ENCODE results near the gene SAYSD1.
"Not testable (repeated sequence)": the region's sequence is repeated elsewhere in the genome, so short reads cannot be mapped to it uniquely, and the experiment has no call there.

SAYSD1 gene, protein sequence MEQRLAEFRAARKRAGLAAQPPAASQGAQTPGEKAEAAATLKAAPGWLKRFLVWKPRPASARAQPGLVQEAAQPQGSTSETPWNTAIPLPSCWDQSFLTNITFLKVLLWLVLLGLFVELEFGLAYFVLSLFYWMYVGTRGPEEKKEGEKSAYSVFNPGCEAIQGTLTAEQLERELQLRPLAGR

DNA sequence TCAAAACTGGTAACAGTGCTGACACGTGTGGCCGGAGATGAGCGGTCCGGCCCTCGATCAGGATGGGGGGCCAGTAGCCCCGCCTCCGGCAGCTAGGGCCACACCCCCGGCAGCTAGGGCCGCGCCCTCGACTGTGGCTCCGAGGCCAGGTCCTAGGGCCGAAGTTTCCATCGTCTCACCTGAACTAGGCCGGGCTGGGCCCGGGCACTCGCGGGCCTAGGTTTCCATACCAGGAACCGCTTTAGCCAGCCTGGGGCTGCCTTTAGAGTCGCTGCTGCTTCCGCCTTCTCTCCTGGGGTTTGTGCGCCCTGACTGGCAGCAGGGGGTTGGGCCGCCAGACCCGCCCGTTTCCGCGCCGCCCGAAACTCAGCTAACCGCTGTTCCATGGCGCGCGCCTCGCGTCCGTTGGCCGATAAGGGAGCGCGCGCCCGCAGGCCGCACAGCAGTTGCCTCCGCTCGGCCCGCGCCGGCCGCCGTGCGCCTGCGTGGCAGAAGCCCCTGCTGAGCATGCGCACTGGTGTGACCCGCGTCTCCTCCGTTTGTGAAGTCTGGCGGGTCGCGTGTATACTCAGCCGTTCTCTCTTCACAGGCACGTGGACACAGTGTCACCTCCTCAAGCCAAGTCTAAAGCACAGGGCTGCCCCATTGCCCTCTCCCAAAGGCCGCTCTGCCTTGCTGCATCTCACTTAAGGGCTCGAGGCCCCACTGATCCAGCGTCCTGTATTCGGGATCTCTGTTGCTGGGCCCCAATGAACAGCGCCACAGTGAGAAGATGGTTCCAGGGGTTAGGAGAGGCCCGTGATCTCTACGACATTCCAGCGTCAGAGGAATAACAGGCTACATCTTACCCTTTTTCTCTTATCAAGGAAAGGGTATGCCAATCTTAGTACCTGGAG lies at the start of gene SAYSD1:
TSS of gene SAYSD1 (minus strand) at position 483 of the 896 bp plus-strand sequence. CDS start at position 386, 97 bp downstream.
- DNase-seq (ENCODE audit: low read depth in 2 of 2) = peak; percentile 89

DNA sequence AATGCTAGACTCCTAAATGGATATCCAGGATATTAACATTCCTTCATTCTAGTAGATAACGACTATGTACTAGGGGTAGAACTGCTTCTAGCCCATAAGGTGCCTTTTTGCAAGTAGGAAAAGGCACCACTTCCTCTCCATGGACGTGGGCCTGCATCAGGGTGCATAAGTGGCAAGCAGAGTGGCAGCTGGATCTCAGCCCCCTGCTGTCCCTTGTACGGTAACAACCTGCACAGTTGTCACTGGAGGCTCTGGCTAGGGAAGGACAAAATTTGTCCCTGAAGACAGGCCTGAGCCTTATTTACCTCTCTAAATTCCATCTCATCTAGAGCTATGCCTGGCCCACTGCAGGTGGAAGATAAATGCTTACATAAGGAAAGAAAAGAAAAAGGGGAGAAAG lies 42.5 kb upstream of the SAYSD1 start:
- DNase-seq (ENCODE audit: low read depth in 2 of 2) = no peak

DNA sequence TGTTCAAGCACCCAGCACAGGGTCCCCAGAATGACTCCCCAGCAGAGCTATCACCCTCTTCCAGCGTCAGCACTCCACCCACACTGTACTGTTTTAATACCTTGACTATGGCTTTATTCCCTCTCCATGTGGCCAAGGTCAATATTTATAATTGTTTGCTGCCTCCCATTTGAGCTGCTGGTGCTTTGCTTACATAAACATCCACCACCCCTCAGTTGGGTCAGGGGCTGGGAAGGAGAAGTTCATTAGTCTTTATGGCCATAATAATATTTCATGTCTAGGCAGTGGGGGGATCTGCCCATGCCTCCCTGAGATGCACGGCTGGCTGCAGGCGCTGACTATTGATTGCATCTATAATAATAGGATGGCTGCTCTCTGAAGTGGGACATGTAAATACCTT lies 41.8 kb upstream of the SAYSD1 start:
- no peak for DNase-seq (ENCODE audit: low read depth in 2 of 2)

DNA sequence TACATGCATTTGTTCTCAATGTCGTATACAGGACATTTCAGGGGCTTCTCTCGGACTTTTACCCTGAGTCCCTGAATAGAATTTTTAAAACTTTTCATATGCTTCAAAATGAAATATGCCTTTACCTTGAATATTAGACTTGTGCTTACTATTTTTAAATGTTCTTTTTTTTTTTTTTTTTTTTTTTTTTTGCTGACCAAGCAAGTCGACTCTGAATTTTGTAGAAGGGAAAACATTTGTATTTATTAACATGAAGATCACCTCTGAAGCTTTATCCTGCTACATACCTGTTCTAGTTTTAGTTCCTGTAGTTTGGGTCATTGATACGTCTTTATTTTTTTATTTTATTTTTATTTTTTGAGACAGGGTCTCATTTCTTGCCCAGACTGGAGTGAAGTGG lies 39.7 kb upstream of the SAYSD1 start:
- DNase-seq (ENCODE audit: low read depth in 2 of 2) = no peak

DNA sequence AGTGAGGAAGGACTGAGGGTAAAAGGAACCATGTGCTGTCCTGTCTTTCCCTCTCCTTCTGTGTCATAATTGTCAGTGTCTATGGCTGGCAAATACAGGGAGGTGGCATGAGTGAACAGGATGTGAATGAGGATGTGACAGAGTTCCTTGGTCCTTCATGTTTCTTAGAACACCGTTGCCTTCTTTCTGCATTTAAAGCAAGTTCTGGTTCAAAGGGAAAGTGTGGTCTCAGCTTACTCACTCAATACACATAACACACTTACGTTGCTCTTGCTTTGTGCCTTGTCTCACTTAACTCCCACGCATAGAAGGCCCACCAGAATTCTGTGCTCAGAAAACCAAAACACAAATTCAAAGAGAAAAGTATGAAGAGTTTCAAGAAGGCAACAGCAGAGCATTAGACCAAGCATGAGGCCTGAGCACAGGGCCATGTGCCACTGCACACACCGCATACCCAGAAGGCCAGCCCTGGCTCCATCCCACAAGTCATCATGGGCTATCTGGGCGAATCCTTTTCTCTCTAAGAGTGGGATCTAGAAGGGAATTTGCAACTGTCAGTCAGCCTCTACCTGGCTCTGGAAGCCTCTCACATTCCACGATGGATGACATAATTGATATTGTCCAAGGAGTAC lies 38.9 kb upstream of the SAYSD1 start:
- DNase-seq (ENCODE audit: low read depth in 2 of 2) = no peak

DNA sequence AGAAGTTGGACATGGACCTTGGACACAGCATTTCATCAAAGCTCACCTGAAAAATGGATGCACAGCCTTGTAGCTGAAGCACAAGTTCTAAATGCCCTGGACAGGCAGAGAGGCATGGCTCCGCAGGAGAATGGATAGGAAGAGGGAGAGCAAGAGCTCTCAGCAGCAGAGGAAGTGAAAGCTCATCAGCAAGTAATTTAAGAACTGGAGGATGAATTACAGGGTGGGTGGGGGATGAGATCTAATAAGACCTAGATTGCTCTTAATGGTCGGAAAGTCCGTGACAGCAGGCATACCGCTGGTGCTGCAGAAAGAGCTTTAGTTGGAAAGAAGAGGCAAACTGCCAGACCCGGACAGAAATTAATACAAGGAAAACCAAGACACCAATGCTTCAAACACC lies 37.3 kb upstream of the SAYSD1 start:
- DNase-seq (ENCODE audit: low read depth in 2 of 2) = no peak

DNA sequence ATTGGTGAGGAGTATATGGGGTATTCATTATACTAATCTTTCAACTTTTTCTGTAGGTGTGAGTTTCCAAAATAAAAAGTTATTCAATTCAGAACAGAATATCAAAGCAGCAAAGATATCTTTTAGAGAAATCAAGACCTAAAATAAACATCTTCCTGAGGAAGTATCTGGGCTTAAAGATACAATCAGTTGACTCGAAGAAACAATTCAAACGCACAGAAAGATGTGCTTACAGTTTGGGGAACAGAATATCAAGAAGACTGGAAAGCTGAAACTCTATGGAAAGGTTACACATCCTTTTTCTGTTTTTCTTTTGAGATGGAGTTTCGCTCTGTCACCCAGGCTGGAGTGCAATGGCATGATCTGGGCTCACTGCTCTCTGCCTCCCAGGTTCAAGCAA lies 36.2 kb upstream of the SAYSD1 start:
- DNase-seq (ENCODE audit: low read depth in 2 of 2) = no peak

DNA sequence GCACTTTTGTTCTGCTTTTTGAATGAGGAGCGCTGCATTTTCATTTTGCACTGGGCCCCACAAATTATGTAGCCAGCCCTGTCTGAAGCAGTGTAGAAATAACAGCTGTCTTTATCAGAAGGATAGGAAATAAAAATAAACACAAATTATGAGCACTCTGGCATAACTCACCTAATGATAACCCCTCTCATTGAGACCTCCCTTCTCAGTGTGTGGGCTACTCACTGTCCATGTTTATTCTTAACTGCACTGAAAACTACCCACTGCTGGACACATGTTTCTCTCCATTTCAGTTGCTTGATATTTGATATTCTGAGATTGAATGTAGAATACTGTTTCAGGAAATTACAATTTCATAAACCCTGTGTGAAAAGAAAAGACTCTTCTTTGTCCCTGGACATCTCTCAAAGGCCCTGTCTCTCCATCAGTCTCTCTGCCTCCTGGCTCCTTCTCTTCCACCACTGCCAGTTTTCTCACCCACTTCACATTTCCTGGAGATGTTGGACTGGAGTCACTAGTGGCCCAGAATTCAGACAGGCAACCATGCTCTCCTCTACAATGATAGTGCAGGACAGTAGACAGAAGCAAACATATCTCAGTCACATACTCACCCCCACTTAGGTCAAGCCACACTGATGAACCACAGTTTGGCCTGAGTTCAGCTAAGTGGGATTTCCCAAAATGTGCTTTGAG lies 29.6 kb upstream of the SAYSD1 start:
- no peak for DNase-seq (ENCODE audit: low read depth in 2 of 2)

DNA sequence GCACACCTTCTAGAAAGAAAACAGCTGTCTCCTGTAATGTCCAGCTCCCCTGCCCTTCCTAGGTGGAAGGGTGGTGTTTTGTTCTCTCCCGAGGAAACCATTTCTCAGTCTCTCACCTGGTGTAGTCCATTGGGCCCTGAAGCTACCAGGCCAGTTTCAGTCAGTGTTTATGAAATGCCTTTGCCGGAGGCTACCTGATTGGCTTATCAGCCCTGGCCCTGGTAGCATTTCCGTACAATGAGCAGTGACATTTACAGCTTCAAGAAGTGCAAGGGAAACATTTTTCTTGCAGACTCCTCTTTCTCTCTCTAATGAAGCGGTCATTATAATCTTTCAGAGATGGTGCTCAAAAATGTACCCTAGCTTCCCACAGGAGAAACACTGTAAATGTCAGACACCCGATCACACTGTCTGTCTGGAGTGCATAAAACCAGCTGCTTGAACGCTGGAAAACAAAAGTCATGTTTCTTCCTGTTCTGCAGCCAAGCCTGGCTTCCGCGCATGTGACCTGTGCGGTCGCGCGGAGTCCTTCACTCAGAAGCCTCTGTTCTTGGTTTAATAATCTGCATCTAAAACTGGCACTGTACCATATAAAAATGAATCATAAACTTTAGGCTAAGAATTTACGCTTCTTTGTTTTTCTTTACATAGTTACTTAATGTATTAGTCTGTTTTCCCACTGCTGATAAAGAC lies 28.4 kb upstream of the SAYSD1 start:
- peak in 1 of 2 donors; percentile 10 for DNase-seq (ENCODE audit: low read depth in 2 of 2)

DNA sequence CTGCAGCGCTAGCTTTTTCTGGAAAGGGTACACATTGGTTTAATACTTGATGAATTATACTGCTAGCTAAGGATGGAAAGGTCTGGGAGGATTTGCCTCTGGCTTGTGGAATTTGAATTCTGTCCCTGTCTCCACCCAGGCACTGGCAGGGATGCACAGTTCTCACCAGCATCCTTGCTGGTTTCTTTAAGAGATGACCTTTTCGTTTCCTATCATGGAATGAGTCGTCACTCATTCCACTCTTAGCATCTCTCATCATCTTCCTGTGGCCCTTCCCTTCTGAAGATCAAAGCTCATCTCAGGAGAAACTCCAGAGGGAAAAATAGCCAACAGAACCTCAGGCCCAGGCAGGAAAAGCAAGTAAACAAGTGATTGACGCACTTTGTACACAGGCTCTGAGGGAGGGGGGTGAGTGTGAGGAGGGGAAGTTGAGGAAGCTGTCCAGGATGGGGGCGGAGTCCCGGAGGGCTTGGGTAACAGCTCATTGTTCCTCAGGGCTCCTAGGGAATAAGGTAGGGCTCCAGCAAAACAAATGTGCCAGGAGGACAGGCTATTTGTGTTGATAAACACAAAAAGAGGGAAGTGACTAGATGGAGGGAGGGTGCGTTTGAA lies 25.7 kb upstream of the SAYSD1 start:
- no peak for DNase-seq (ENCODE audit: low read depth in 2 of 2)

DNA sequence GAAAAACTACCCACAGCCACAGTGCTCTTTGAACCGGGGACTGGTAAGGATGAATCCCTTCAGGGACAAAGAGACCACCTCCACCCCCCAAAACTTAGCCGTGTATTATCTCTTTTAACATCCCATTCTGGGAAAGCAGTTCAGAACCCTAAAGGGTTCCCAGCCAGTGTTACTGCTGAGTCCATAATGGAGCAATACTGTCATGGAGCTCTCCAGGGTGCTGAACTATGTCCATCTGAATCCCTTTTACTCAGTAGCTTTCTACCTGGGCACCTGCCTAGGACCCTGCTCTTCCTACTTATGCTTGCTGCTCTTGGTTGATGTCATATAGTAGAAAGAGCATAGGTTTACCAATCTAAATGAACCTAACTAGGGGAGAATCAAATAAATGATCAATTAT lies 22.3 kb upstream of the SAYSD1 start:
- DNase-seq (ENCODE audit: low read depth in 2 of 2) = no peak

DNA sequence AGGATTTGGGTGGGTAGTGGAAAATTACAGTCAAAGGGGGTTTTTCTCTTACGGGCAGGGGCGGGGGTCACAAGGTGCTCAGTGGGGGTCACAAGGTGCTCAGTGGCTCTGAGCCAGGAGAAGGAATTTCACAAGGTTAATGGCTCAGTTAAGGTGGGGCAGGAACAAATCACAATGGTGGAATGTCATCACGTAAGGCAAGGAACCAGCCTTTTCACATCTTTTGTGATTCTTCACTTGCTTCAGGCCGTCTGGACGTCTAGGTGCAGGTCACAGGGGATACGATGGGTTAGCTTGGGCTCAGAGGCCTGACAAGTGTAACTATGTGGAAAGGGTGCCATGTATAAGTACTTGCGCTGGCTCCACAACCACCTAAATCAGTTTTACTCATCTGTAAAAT lies 21.2 kb upstream of the SAYSD1 start:
- not testable (repeated sequence) for DNase-seq (ENCODE audit: low read depth in 2 of 2)

DNA sequence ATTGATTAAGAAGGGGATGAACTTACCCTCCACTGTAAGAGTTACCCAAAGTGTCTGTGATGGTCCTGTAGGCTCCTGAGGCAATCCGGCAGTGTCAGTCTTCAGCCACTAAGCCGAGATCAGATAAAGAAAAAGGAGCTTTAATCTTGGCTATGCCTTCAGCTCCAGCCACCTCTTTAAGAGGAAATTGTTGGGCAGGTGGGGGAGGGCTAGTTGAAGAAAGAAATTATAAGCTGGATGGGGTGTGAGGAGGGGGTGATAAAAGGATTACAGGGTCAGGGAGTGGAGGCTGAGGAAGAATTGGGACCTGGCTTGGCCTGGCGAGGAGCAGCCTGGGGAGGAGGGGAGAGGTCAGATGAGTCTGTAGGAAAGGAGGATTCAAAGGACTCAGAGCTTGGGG lies 19.8 kb upstream of the SAYSD1 start:
- not testable (repeated sequence) for DNase-seq (ENCODE audit: low read depth in 2 of 2)

DNA sequence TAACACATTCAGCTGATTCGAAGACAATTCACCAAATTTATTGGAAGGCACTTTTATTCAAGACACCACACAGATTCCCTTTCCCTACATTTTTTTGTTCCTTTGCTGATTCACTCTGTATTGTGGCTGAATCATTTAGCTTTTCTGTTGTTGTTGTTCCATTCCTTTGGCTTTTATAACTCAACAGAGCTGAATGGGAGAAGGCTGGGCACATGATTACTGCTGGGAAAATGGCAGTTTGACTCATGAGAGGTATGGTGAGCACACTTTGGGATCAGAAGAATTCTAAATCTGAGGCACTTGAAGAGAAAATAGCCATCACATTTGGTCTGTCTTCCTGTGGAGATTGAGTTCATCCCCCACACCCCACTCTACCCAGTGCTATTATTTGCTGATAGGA lies 15.7 kb upstream of the SAYSD1 start:
- DNase-seq (ENCODE audit: low read depth in 2 of 2) = no peak

DNA sequence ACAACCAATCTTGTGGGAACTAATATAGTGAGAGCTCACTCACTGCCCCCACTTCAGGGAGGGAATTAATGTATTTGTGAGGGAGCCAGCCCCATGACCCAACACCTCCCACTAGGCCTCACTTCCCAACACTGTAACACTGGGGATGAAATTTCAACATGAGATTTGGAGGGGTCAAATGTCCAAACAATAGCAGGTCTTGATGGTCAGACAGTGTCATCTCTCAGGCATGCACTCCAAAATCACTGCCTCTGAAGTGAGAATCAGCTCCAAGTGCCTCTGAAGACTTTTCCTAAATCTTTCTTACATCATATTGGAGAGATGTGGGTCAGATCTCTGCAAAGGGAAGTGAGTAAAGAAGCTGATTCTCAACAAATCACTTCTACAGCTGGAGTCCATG lies 13.8 kb upstream of the SAYSD1 start:
- no peak for DNase-seq (ENCODE audit: low read depth in 2 of 2)

DNA sequence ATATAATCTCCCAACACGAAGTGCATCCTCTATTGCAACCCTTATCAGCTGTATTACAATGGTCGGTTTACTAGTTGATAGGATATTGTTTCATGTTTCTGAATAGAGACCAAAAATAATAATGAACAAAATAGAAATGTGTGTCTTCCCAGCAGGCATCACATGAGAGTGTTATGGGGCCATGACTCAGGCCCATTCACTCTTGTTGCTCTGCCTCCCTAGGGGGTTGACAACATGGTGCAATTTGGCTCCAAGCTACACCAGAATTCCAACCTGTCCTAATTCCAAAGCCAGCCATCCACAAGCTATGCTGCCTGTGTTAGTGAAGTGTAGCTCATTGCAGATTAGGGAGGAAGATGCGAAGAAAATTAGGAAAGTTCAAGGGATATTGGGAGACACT lies 13.1 kb upstream of the SAYSD1 start:
- no peak for DNase-seq (ENCODE audit: low read depth in 2 of 2)

DNA sequence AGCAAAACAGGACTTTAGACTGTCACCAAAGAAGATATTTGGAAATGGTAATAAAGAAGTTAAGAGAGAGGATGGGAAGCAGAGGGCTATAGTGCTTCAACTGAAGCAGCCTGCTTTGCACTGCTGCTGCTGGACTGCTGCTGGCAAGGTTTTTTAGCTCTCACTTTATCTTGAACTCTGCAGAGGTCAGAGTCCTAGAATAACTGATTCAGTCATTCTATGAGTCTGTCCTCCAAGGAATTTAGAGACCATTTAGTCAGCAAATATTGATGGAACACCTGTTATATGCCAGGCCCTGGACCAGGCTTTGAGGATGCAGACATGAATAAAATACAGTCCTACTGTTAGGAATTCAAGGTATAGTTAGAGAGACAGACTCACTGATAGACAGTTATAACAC lies 9.1 kb upstream of the SAYSD1 start:
- DNase-seq (ENCODE audit: low read depth in 2 of 2) = no peak

DNA sequence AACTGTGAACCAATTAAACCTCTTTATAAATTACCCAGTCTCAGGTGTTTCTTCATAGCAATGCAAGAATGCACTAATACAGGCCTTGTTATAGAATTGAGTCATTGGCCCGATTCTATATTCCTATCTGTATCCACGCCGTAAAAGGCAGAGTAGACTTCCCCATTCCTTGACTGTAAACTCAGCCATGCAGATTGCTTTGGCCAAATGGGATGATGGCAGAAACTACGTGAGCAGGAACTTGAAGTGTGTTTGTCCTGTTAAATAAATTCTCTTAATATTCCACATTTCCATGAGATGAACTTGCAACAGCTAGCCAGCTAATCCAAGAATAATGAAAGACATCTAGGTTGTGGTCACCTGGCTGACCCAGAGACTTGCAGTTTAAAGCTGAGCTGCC lies 3.9 kb upstream of the SAYSD1 start:
- DNase-seq (ENCODE audit: low read depth in 2 of 2) = no peak

DNA sequence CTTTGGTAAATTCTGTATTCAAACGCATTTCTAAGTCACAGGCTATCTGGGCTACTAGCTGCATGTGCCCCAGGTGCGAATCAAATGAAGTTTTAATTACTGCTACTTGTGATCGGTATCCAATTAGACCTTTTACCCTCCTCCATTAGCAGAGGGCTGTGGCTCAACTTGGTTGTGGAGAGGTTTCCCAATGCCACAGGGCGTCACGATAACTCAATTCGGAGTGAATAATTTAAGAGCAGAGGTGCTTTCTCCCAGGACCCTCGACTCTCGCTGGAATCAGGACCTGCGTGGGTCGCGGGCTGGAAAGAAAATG lies 640 bp downstream of the SAYSD1 start:
- DNase-seq (ENCODE audit: low read depth in 2 of 2) = no peak

DNA sequence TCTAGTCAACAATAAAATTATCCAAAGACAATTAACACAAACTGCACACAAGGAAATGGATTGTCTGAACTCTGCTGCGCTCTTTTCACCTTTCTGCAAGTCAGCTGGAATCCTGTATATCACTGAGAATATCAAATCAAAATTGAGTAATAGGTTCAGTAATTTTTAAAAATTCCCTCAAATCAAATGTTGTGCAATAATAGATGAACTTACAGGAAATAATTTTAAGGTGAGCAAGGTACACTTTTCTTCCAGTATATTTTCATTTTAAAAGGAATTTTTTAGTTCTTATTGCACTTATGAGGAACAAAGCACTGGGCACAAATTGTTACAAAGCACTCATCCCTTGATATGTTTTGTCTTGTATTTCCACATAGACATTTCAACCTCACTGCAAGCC lies 1.2 kb downstream of the SAYSD1 start:
- no peak for DNase-seq (ENCODE audit: low read depth in 2 of 2)

DNA sequence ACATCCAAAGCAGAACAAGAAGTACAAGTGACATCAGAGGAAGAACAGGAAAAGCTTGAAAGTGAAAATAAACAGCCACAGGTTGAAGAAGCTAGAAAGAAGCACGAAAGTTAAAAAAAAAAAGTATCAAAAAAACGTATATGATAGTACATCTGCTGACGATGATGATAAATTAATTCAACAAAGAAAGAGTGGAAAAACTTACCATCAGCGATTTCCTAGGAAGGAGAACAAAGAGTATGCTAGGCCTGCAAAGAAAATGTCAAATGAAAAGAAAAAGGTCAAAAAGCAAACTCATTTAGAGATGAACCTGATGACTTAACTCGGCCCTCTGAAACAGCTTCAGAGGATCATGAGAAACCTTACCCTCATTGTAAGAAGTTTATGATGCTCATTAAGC lies 3.7 kb downstream of the SAYSD1 start:
- no peak for DNase-seq (ENCODE audit: low read depth in 2 of 2)

Data from stimulated activated CD4-positive, alpha-beta T cell treated with anti-CD3 and anti-CD28 coated beads, Interleukin-1b, Interleukin-23, amount 100 ng/mL, for 4 hours (primary cell).